Breast epithelium (tissue), 4 donors: ENCODE measurements around the gene PLCB4. TPM values are rescaled to one million over a fixed set of nuclear protein-coding genes. Genes with fewer than 3 reads are reported as not detected.

Source experiments
- DNase-seq, 2 donors: peaks; one replicate each; pipeline ENCODE4 v3.0.0-alpha.2; 2019; ENCODE audit warnings: low spot score in 2 of 2
- H3K27ac ChIP-seq, 2 donors: fragments of 200-600 bp; sonication (generic) in 1 of 2; one replicate each; pipeline ENCODE4 v1.5.1; 2016 to 2019; ENCODE audit warnings: mild to moderate bottlenecking in 1 of 2
- H3K27me3 ChIP-seq, 2 donors: fragments of 200-600 bp; sonication (generic) in 1 of 2; one replicate each; pipeline versions ENCODE4 v1.5.1 to v1.6.0; 2017 to 2019; ENCODE audit warnings: control low read depth in 1 of 2, mild to moderate bottlenecking in 1 of 2
- H3K36me3 ChIP-seq: fragments of 200-600 bp; one replicate; pipeline ENCODE4 v1.5.1; 2019
- H3K4me1 ChIP-seq, 2 donors: fragments of 200-600 bp; sonication (generic); one replicate each; pipeline ENCODE4 v1.5.1; 2016 to 2019; ENCODE audit warnings: control low read depth in 1 of 2
- H3K4me3 ChIP-seq, 3 donors: fragments of 200-600 bp; sonication (generic); 1 replicate in 2 of 3; 2 replicates in 1 of 3; pipeline ENCODE4 v1.5.1; 2016 to 2019; ENCODE audit warnings: mild to moderate bottlenecking in 3 of 3, moderate library complexity in 2 of 3
- H3K9me3 ChIP-seq, 2 donors: fragments of 200-600 bp; sonication (generic) in 1 of 2; one replicate each; pipeline ENCODE4 v1.5.1; 2016 to 2019; ENCODE audit warnings: control low read depth in 1 of 2
- CTCF ChIP-seq, 3 donors: fragments of 450-650 bp; IDR thresholded peaks; one replicate each; pipeline ENCODE4 v1.5.1; 2016 to 2017; ENCODE audit warnings: antibody characterized with exemption in 3 of 3, mild to moderate bottlenecking in 3 of 3, moderate library complexity in 3 of 3
- POLR2A ChIP-seq: fragments of 450-650 bp; IDR thresholded peaks from one replicate; pipeline ENCODE4 v1.6.1; 2016; ENCODE audit warnings: antibody characterized with exemption, mild to moderate bottlenecking, moderate library complexity
- POLR2AphosphoS5 ChIP-seq, 3 donors: sonication (generic); formaldehyde crosslinking; IDR thresholded peaks; one replicate each; pipeline ENCODE4 v1.6.1; 2017; ENCODE audit warnings: antibody characterized with exemption in 3 of 3
- intact Hi-C: fragments of 100-400 bp; cut with DNase I; formaldehyde crosslinking; loops from one replicate; pipeline ENCODE4 v1.15.1; 2023; ENCODE audit warnings: low total_unique reads
- total RNA-seq, 3 donors: library from RNA; depleted of rRNA; stranded (reverse); fragments of >200 nt; gene quantifications; one replicate each; pipeline ENCODE4 v1.1.0, GENCODE V29; 2016

PLCB4 gene
- total RNA-seq, 3 donors from 2014 or later = 9.4 to 17.7 (median 13.0) TPM

- no peaks in the 10 kb centered on the region for H3K27me3 ChIP-seq
- intact Hi-C loops = no loop called here
- H3K4me1 ChIP-seq = no peaks in the 10 kb centered on the region
- no peaks in the 10 kb centered on the region for H3K9me3 ChIP-seq
- H3K36me3 ChIP-seq = no peaks in the 10 kb centered on the region
- no peak for DNase-seq
- no peak overlapping the region for H3K27ac ChIP-seq
- H3K4me3 ChIP-seq = no peak overlapping the region
- TF ChIP-seq POLR2A (no peak), CTCF (IDR thresholded peaks at IDR 0.05) (no peak), POLR2AphosphoS5 (IDR thresholded peaks at IDR 0.05) (no peak)
Observed at GRCh38 chr20:9100691-9101090, 31.8 kb downstream of the PLCB4 start.

- intact Hi-C loops = no loop called here
- Histone ChIP-seq H3K27me3 (no peaks in the 10 kb centered on the region), H3K4me1 (no peaks in the 10 kb centered on the region), H3K36me3 (no peaks in the 10 kb centered on the region), H3K4me3 (no peak overlapping the region), H3K9me3 (no peaks in the 10 kb centered on the region), H3K27ac (no peak overlapping the region)
- TF ChIP-seq POLR2AphosphoS5 (IDR thresholded peaks at IDR 0.05) = no peak
- no peak for TF ChIP-seq CTCF (IDR thresholded peaks at IDR 0.05)
- no peak for TF ChIP-seq POLR2A
- no peak for DNase-seq
Observed at GRCh38 chr20:9102456-9102855, 33.6 kb downstream of the PLCB4 start.

DNA sequence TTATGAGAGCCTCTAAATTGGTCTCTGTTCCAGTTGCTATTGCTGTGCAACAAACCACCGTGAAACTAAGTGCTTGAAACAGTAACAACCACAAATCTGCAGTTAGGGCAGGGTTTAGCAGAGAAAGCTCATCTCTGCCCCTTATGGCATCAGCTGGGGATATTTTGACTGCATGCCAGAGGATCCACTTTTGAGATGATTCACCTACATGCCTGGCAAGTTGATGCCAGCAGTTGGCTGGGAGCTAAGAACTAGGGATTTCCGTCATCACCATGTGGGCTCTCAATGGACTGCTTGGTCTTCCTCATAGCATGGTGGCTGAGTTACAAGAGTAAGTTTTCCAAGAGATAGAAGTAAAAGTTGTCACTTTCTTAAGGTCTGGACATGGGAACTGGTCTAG is 35.1 kb downstream of the PLCB4 start:
- H3K36me3 ChIP-seq = no peaks in the 10 kb centered on the region
- no peaks in the 10 kb centered on the region for H3K27me3 ChIP-seq
- intact Hi-C loops = no loop called here
- TF ChIP-seq CTCF (IDR thresholded peaks at IDR 0.05) (no peak), POLR2AphosphoS5 (IDR thresholded peaks at IDR 0.05) (no peak), POLR2A (no peak)
- no peak overlapping the region for H3K27ac ChIP-seq
- DNase-seq = no peak
- no peaks in the 10 kb centered on the region for H3K9me3 ChIP-seq
- no peak overlapping the region for H3K4me3 ChIP-seq
- H3K4me1 ChIP-seq = no peaks in the 10 kb centered on the region

DNA sequence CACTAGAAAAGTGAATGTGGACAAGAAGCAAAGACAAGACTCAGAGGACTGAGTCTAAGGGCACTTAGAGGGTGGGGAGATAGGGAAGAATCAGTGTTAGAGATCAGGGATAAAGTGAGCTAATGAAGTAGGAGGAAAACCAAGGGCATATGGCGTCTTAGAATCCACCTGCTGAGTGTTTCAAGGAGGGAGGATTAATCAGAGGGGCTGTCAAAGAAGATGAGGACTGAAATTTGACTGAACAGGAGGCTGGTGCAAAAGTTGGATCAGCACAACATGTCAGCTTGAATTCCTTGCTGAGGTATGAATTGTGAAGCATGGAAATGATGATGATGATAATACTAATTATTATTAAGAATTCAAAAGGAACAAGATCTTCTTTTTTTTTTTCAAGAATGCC is 39.4 kb downstream of the PLCB4 start:
- no peak overlapping the region for H3K4me3 ChIP-seq
- no peaks in the 10 kb centered on the region for H3K4me1 ChIP-seq
- intact Hi-C loops = no loop called here
- no peaks in the 10 kb centered on the region for H3K27me3 ChIP-seq
- no peak for TF ChIP-seq POLR2A
- TF ChIP-seq POLR2AphosphoS5 (IDR thresholded peaks at IDR 0.05) = no peak
- no peak for TF ChIP-seq CTCF (IDR thresholded peaks at IDR 0.05)
- no peak for DNase-seq
- no peaks in the 10 kb centered on the region for H3K36me3 ChIP-seq
- H3K9me3 ChIP-seq = no peaks in the 10 kb centered on the region
- H3K27ac ChIP-seq = no peak overlapping the region

GRCh38 chr20:9109566-9109965 is 40.7 kb downstream of the PLCB4 start:
- no peaks in the 10 kb centered on the region for H3K9me3 ChIP-seq
- H3K4me1 ChIP-seq = no peaks in the 10 kb centered on the region
- peak overlapping the region in 1 of 2 donors; percentile 34 for H3K27ac ChIP-seq
- intact Hi-C loops = no loop called here
- TF ChIP-seq POLR2AphosphoS5 (IDR thresholded peaks at IDR 0.05) (no peak), POLR2A (no peak), CTCF (IDR thresholded peaks at IDR 0.05) (no peak)
- no peaks in the 10 kb centered on the region for H3K36me3 ChIP-seq
- H3K27me3 ChIP-seq = no peaks in the 10 kb centered on the region
- no peak for DNase-seq
- H3K4me3 ChIP-seq = no peak overlapping the region
